K562 (cell line): ENCODE results near the gene ATG13. TPM values are rescaled to one million over a fixed set of nuclear protein-coding genes. Genes with fewer than 3 reads are reported as not detected.

Source experiments
- ASH1L ChIP-seq: fragments of 450-650 bp; IDR thresholded peaks from 2 replicates; pipeline ENCODE4 v1.6.1; 2018; ENCODE audit warnings: borderline replicate concordance, mild to moderate bottlenecking, low read depth; ENCODE audit not compliant: partially characterized antibody
- CLOCK ChIP-seq: fragments of 250-450 bp; sonication (Bioruptor Pico); IDR thresholded peaks from 2 replicates; pipeline ENCODE4 v1.4.0; 2020; ENCODE audit warnings: mild to moderate bottlenecking, moderate library complexity, borderline replicate concordance
- DIDO1 ChIP-seq: fragments of 450-650 bp; IDR thresholded peaks from 2 replicates; pipeline ENCODE4 v1.6.1; 2016; ENCODE audit warnings: low read depth, missing biosample characterization, missing genetic modification characterization
- E2F6 ChIP-seq, 2 experiments: IDR thresholded peaks; 2 replicates each; pipeline ENCODE4 v1.6.1; 2011; ENCODE audit warnings: borderline replicate concordance in 1 of 2, control low read depth in 1 of 2, low read depth in 1 of 2, low read length in 1 of 2, mild to moderate bottlenecking in 1 of 2, mixed read lengths in 1 of 2, moderate library complexity in 1 of 2; ENCODE audit not compliant: insufficient read depth in 1 of 2, insufficient read length in 1 of 2, poor library complexity in 1 of 2, severe bottlenecking in 1 of 2; ENCODE audit errors: extremely low read depth in 1 of 2
- HMBOX1 ChIP-seq: sonication (generic); IDR thresholded peaks from 2 replicates; pipeline ENCODE4 v1.6.1; 2016
- MEIS2 ChIP-seq: fragments of 450-650 bp; IDR thresholded peaks from 2 replicates; pipeline ENCODE4 v1.6.1; 2014; ENCODE audit warnings: mild to moderate bottlenecking; ENCODE audit not compliant: partially characterized antibody
- SETDB1 ChIP-seq: IDR thresholded peaks from one replicate; pipeline ENCODE4 v1.6.1; 2012; ENCODE audit warnings: low read length, control low read depth, inconsistent platforms
- SRSF7 ChIP-seq: fragments of 200-400 bp; formaldehyde crosslinking; optimal IDR thresholded peaks from 2 replicates; pipeline ENCODE3; 2017; ENCODE audit warnings: mild to moderate bottlenecking, low read depth, low read length
- STAG1 ChIP-seq: sonication (generic); formaldehyde crosslinking; IDR thresholded peaks from 2 replicates; pipeline ENCODE4 v1.5.0; 2020; ENCODE audit warnings: missing genetic modification reagents, borderline replicate concordance
- TOE1 ChIP-seq, 2 experiments: fragments of 450-650 bp in 1 of 2; sonication (generic) in 1 of 2; formaldehyde crosslinking in 1 of 2; IDR thresholded peaks; 2 replicates each; pipeline versions ENCODE4 v1.7.1 to v1.8.0; 2016 to 2022; ENCODE audit warnings: borderline replicate concordance in 2 of 2, mild to moderate bottlenecking in 2 of 2, antibody characterized with exemption in 1 of 2, inconsistent platforms in 1 of 2, low read depth in 1 of 2, missing genetic modification reagents in 1 of 2, moderate library complexity in 1 of 2
- ZNF146 ChIP-seq: IDR thresholded peaks from one replicate; pipeline ENCODE4 v1.6.1; 2018; ENCODE audit warnings: missing compliant biosample characterization; ENCODE audit not compliant: unreplicated experiment
- ZNF347 ChIP-seq: fragments of 450-650 bp; formaldehyde crosslinking; IDR thresholded peaks from 2 replicates; pipeline ENCODE4 v1.4.0; 2020; ENCODE audit warnings: low read depth, mild to moderate bottlenecking, moderate library complexity
- ZNF354B ChIP-seq: fragments of 250-450 bp; sonication (Bioruptor Pico); IDR thresholded peaks from 2 replicates; pipeline ENCODE4 v1.4.0; 2020
- ZNF395 ChIP-seq: fragments of 200-800 bp; sonication (Bioruptor generic); IDR thresholded peaks from 2 replicates; pipeline ENCODE4 v1.6.1; 2017; ENCODE audit warnings: missing genetic modification characterization, missing compliant biosample characterization
- ZNF668 ChIP-seq: fragments of 250-450 bp; sonication (Bioruptor Pico); IDR thresholded peaks from 2 replicates; pipeline ENCODE4 v1.8.0; 2022; ENCODE audit warnings: mild to moderate bottlenecking, inconsistent platforms
- ZSCAN29 ChIP-seq: fragments of 450-650 bp; IDR thresholded peaks from 2 replicates; pipeline ENCODE4 v1.6.1; 2017
- polyA plus RNA-seq, 8 experiments: library from polyadenylated mRNA; depleted of rRNA in 4 of 8; stranded (reverse) in 5 of 8; unstranded in 3 of 8; fragments of >200 nt; fragmentation: Nextera tagmentation in 2 of 8; fragmentation: Illumina TruSeq in 1 of 8; extraction: Ambion mirVana in 2 of 8; extraction: Trizol in 1 of 8; gene quantifications; 2 replicates each; pipeline versions ENCODE4 v1.2.1 to v1.2.3, GENCODE V29; 2011 to 2014; ENCODE audit warnings: inconsistent platforms in 1 of 8, missing spikeins in 1 of 8
- total RNA-seq, 7 experiments: library from RNA; depleted of rRNA in 6 of 7; stranded (reverse); fragments of >200 nt in 6 of 7; fragmentation: Illumina TruSeq in 2 of 7; extraction: Trizol in 2 of 7; gene quantifications; 2 replicates each; pipeline versions ENCODE4 v1.2.1 to v1.2.3, GENCODE V29; 2011 to 2021; ENCODE audit warnings: low replicate concordance in 1 of 7
- TF ChIP-seq, protein P1 (sequence below): fragments of 450-650 bp; IDR thresholded peaks from 2 replicates; pipeline ENCODE4 v1.6.1; 2016; ENCODE audit warnings: low read depth, mild to moderate bottlenecking, moderate library complexity
- TF ChIP-seq, protein P2 (sequence below): fragments of 450-650 bp; formaldehyde crosslinking; IDR thresholded peaks from 2 replicates; pipeline ENCODE4 v1.4.0; 2022; ENCODE audit warnings: missing genetic modification characterization

Gene ATG13
- total and polyA plus RNA-seq, 9 of the 15 experiments (the other 6 are each of a cell fraction or from before 2014, with no cell fraction given), result 13.1 to 61.5 (median 36.5) TPM

DNA sequence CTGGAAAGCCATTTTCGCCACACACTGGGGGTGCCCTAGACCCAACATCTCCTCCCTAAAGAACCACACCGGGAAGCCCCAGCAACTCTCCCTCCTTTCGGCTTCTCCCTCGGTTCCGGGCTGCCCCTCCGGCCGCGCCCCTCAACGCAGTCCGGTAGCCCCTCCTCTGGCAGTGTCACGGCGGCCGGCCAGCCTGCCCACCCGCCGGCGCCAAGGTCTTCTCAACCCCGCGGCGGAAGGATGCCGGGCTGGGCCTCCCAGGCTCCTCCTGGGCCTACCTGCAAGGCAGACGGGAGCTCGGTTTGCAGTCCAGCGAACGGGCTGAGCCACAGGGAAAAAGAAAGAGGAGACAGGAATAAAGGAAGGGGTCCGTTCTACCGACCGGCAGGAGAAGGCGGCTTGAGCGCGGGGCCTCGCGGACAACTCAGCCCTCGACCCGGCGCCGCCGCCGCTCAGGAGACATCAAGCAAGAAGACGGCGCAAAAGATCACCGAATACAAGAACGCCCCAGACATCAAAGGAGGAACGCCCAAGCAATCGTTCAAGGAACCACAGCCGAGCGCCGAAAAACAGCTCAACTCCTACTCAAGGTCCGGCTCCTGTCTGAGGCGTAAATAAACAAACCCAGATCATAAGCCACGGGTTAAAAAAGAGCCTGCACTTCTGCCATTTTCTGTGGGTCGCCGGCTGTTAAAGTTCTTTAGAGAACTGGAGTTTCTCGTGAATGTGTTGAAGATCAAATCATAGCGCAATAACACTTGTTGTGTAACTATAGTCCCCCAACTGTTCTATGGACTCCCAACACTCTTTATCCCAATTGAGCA, 23.6 kb upstream of the ATG13 start, which contains the start of gene AMBRA1 (continued):
- TF ChIP-seq SRSF7 (no peak), TOE1 (IDR thresholded peaks at IDR 0.05; ENCODE audit: borderline replicate concordance) (peak; percentile 92), TOE1 (CRISPR knock-in tag; IDR thresholded peaks at IDR 0.05; ENCODE audit: borderline replicate concordance, low read depth) (no peak), MEIS2 (no peak), ASH1L (no peak), E2F6 (IDR thresholded peaks at IDR 0.05; ENCODE audit: borderline replicate concordance in 1 of 2, extremely low read depth in 1 of 2, insufficient read depth in 1 of 2, insufficient read length in 1 of 2, low read depth in 1 of 2, low read length in 1 of 2, poor library complexity in 1 of 2, severe bottlenecking in 1 of 2) (peak in 1 of 2 experiments; percentile 34), CLOCK (CRISPR knock-in tag) (no peak), HMBOX1 (peak; percentile 71), ZNF146 (CRISPR knock-in tag) (peak; percentile 6), SETDB1 (no peak), ZNF668 (CRISPR knock-in tag) (no peak), STAG1 (CRISPR knock-in tag) (no peak), ZNF395 (CRISPR knock-in tag) (peak; percentile 73), ZNF347 (CRISPR knock-in tag) (no peak), DIDO1 (tag) (peak; percentile 77), ZNF354B (CRISPR knock-in tag) (no peak), ZSCAN29 (no peak)
- TF ChIP-seq, protein P1, sequence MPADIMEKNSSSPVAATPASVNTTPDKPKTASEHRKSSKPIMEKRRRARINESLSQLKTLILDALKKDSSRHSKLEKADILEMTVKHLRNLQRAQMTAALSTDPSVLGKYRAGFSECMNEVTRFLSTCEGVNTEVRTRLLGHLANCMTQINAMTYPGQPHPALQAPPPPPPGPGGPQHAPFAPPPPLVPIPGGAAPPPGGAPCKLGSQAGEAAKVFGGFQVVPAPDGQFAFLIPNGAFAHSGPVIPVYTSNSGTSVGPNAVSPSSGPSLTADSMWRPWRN, result no peak
- TF ChIP-seq, protein P2, sequence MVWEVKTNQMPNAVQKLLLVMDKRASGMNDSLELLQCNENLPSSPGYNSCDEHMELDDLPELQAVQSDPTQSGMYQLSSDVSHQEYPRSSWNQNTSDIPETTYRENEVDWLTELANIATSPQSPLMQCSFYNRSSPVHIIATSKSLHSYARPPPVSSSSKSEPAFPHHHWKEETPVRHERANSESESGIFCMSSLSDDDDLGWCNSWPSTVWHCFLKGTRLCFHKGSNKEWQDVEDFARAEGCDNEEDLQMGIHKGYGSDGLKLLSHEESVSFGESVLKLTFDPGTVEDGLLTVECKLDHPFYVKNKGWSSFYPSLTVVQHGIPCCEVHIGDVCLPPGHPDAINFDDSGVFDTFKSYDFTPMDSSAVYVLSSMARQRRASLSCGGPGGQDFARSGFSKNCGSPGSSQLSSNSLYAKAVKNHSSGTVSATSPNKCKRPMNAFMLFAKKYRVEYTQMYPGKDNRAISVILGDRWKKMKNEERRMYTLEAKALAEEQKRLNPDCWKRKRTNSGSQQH (CRISPR knock-in tag), result no peak
